HL-60 (cell line): ENCODE results near the gene TENT4B.

Source experiments
- DNase-seq, 2 experiments: peaks; one replicate each; pipeline ENCODE4 v3.0.0-alpha.2; 2010 to 2020; ENCODE audit warnings: low read depth in 1 of 2, low spot score in 1 of 2
- H3K27ac ChIP-seq: fragments of 250-450 bp; sonication (Bioruptor Pico); replicated peaks from 2 replicates; pipeline ENCODE4 v1.5.1; 2020; ENCODE audit warnings: mild to moderate bottlenecking, moderate library complexity
- H3K27me3 ChIP-seq: fragments of 250-450 bp; sonication (Bioruptor Pico); 2 replicates; pipeline ENCODE4 v1.5.1; 2021; ENCODE audit warnings: mild to moderate bottlenecking, moderate library complexity; ENCODE audit not compliant: insufficient read depth, poor library complexity, severe bottlenecking
- H3K4me3 ChIP-seq: replicated peaks from 2 replicates; pipeline ENCODE4 v1.5.1; 2011; ENCODE audit warnings: mild to moderate bottlenecking, control low read depth, low read length; ENCODE audit not compliant: insufficient read depth
- CTCF ChIP-seq: IDR thresholded peaks from one replicate; pipeline ENCODE4 v1.5.1; 2011; ENCODE audit warnings: low read length, control low read depth, inconsistent platforms; ENCODE audit not compliant: insufficient read depth
- GABPA ChIP-seq: IDR thresholded peaks from 2 replicates; pipeline ENCODE4 v1.6.1; 2012; ENCODE audit warnings: low read depth
- POLR2AphosphoS5 ChIP-seq: IDR thresholded peaks from 2 replicates; pipeline ENCODE4 v1.6.1; 2012; ENCODE audit warnings: low read depth
- REST ChIP-seq: IDR thresholded peaks from 2 replicates; pipeline ENCODE4 v1.6.1; 2012; ENCODE audit warnings: low read depth; ENCODE audit not compliant: insufficient replicate concordance
- SPI1 ChIP-seq: IDR thresholded peaks from 2 replicates; pipeline ENCODE4 v1.6.1; 2012; ENCODE audit warnings: low read depth, mild to moderate bottlenecking, borderline replicate concordance

TENT4B gene

GRCh38 chr16:50121278-50121677, 31.8 kb upstream of the TENT4B start:
- Histone ChIP-seq H3K27ac (no peak overlapping the region), H3K4me3 (no peak overlapping the region), H3K27me3 (no peaks in the 10 kb centered on the region)
- TF ChIP-seq SPI1 (no peak), CTCF (no peak), GABPA (no peak), REST (no peak), POLR2AphosphoS5 (no peak)
- DNase-seq = no peak

GRCh38 chr16:50121721-50122445, 31.2 kb upstream of the TENT4B start:
- no peak for TF ChIP-seq POLR2AphosphoS5
- no peak for TF ChIP-seq CTCF
- no peak for TF ChIP-seq REST
- no peak for TF ChIP-seq SPI1
- no peak for TF ChIP-seq GABPA
- Histone ChIP-seq H3K4me3 (no peak overlapping the region), H3K27me3 (no peaks in the 10 kb centered on the region), H3K27ac (no peak overlapping the region)
- DNase-seq = no peak

GRCh38 chr16:50123417-50123816, 29.7 kb upstream of the TENT4B start:
- Histone ChIP-seq H3K27me3 (no peaks in the 10 kb centered on the region), H3K27ac (no peak overlapping the region), H3K4me3 (no peak overlapping the region)
- TF ChIP-seq GABPA = no peak
- TF ChIP-seq SPI1 = no peak
- no peak for TF ChIP-seq POLR2AphosphoS5
- no peak for TF ChIP-seq REST
- no peak for TF ChIP-seq CTCF
- no peak for DNase-seq
